GM23338 (cell line): ENCODE results near the gene USP10.

Source experiments
- CREB1 ChIP-seq: fragments of 250-450 bp; sonication (Bioruptor Pico); IDR thresholded peaks from 2 replicates; pipeline ENCODE4 v1.5.0; 2020; ENCODE audit warnings: low read depth, mild to moderate bottlenecking, moderate library complexity
- EZH2 ChIP-seq: fragments of 200-600 bp; sonication (generic); IDR thresholded peaks from one replicate; pipeline ENCODE4 v1.8.0; 2017; ENCODE audit warnings: antibody characterized with exemption, mild to moderate bottlenecking, low read depth; ENCODE audit not compliant: unreplicated experiment
- EZH2phosphoT487 ChIP-seq: fragments of 200-600 bp; sonication (generic); IDR thresholded peaks from one replicate; pipeline ENCODE4 v1.8.1; 2018; ENCODE audit warnings: antibody characterized with exemption; ENCODE audit not compliant: unreplicated experiment
- JUNB ChIP-seq: IDR thresholded peaks from one replicate; pipeline ENCODE4 v1.6.1; 2016; ENCODE audit warnings: antibody characterized with exemption; ENCODE audit not compliant: unreplicated experiment
- NANOG ChIP-seq: IDR thresholded peaks from 2 replicates; pipeline ENCODE4 v1.6.1; 2016; ENCODE audit warnings: antibody characterized with exemption, borderline replicate concordance
- POLR2AphosphoS5 ChIP-seq: IDR thresholded peaks from 2 replicates; pipeline ENCODE4 v1.6.1; 2016; ENCODE audit warnings: antibody characterized with exemption, low read depth
- STAT1 ChIP-seq: IDR thresholded peaks from one replicate; pipeline ENCODE4 v1.6.1; 2016; ENCODE audit warnings: antibody characterized with exemption; ENCODE audit not compliant: unreplicated experiment
- ZNF114 ChIP-seq: fragments of 250-450 bp; sonication (Bioruptor Pico); IDR thresholded peaks from 2 replicates; pipeline ENCODE4 v1.5.0; 2020; ENCODE audit warnings: mild to moderate bottlenecking, moderate library complexity
- ZNF331 ChIP-seq: fragments of 250-450 bp; sonication (Bioruptor Pico); IDR thresholded peaks from 2 replicates; pipeline ENCODE4 v1.5.0; 2020; ENCODE audit warnings: low read depth, mild to moderate bottlenecking, moderate library complexity
- TF ChIP-seq, protein P1 (sequence below), 2 experiments: fragments of 200-600 bp in 1 of 2; sonication (generic) in 1 of 2; conservative IDR thresholded peaks; 2 replicates each; pipeline versions ENCODE4 v1.5.1 to v1.6.1; 2016 to 2017; ENCODE audit warnings: antibody characterized with exemption in 2 of 2, low read depth in 2 of 2, mild to moderate bottlenecking in 2 of 2, moderate library complexity in 1 of 2
- TF ChIP-seq, protein P2 (sequence below): IDR thresholded peaks from one replicate; pipeline ENCODE4 v1.6.1; 2018; ENCODE audit warnings: antibody characterized with exemption; ENCODE audit not compliant: unreplicated experiment
- TF ChIP-seq, protein P3 (sequence below): IDR thresholded peaks from 2 replicates; pipeline ENCODE4 v1.6.1; 2016; ENCODE audit warnings: antibody characterized with exemption
- TF ChIP-seq, protein P4 (sequence below): fragments of 250-450 bp; sonication (Bioruptor Pico); IDR thresholded peaks from 2 replicates; pipeline ENCODE4 v1.5.0; 2020; ENCODE audit warnings: mild to moderate bottlenecking, moderate library complexity

DNA sequence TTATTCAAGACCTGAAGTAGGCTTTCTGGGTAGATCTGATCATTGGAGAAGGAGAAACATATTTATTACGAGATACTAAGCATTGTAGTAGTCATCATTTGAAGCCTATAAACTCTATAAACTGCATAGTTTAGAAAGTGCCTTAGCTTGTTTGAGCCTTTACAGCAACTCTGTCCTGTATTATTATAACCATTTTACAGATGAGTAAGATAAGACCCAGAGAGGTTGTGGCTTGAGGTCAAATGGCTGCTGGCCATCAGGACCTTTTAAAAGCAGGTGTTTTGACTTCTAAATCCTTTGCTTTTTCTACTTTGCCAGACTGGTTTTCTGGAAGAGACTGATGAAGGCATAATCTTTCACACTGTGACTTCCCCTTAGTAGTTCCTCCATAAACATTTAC lies 7.1 kb downstream of the USP10 start:
- TF ChIP-seq, protein P1, sequence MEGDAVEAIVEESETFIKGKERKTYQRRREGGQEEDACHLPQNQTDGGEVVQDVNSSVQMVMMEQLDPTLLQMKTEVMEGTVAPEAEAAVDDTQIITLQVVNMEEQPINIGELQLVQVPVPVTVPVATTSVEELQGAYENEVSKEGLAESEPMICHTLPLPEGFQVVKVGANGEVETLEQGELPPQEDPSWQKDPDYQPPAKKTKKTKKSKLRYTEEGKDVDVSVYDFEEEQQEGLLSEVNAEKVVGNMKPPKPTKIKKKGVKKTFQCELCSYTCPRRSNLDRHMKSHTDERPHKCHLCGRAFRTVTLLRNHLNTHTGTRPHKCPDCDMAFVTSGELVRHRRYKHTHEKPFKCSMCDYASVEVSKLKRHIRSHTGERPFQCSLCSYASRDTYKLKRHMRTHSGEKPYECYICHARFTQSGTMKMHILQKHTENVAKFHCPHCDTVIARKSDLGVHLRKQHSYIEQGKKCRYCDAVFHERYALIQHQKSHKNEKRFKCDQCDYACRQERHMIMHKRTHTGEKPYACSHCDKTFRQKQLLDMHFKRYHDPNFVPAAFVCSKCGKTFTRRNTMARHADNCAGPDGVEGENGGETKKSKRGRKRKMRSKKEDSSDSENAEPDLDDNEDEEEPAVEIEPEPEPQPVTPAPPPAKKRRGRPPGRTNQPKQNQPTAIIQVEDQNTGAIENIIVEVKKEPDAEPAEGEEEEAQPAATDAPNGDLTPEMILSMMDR (conservative IDR thresholded peaks at IDR 0.05; ENCODE audit: low read depth in 2 of 2) = no peak
- TF ChIP-seq POLR2AphosphoS5 (no peak), EZH2 (no peak), CREB1 (CRISPR knock-in tag) (no peak), EZH2phosphoT487 (no peak), ZNF331 (CRISPR knock-in tag) (no peak), JUNB (no peak), ZNF114 (no peak), STAT1 (no peak), NANOG (no peak)
- TF ChIP-seq, protein P2, sequence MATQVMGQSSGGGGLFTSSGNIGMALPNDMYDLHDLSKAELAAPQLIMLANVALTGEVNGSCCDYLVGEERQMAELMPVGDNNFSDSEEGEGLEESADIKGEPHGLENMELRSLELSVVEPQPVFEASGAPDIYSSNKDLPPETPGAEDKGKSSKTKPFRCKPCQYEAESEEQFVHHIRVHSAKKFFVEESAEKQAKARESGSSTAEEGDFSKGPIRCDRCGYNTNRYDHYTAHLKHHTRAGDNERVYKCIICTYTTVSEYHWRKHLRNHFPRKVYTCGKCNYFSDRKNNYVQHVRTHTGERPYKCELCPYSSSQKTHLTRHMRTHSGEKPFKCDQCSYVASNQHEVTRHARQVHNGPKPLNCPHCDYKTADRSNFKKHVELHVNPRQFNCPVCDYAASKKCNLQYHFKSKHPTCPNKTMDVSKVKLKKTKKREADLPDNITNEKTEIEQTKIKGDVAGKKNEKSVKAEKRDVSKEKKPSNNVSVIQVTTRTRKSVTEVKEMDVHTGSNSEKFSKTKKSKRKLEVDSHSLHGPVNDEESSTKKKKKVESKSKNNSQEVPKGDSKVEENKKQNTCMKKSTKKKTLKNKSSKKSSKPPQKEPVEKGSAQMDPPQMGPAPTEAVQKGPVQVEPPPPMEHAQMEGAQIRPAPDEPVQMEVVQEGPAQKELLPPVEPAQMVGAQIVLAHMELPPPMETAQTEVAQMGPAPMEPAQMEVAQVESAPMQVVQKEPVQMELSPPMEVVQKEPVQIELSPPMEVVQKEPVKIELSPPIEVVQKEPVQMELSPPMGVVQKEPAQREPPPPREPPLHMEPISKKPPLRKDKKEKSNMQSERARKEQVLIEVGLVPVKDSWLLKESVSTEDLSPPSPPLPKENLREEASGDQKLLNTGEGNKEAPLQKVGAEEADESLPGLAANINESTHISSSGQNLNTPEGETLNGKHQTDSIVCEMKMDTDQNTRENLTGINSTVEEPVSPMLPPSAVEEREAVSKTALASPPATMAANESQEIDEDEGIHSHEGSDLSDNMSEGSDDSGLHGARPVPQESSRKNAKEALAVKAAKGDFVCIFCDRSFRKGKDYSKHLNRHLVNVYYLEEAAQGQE = no peak
- TF ChIP-seq, protein P3, sequence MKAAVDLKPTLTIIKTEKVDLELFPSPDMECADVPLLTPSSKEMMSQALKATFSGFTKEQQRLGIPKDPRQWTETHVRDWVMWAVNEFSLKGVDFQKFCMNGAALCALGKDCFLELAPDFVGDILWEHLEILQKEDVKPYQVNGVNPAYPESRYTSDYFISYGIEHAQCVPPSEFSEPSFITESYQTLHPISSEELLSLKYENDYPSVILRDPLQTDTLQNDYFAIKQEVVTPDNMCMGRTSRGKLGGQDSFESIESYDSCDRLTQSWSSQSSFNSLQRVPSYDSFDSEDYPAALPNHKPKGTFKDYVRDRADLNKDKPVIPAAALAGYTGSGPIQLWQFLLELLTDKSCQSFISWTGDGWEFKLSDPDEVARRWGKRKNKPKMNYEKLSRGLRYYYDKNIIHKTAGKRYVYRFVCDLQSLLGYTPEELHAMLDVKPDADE = no peak
- TF ChIP-seq, protein P4, sequence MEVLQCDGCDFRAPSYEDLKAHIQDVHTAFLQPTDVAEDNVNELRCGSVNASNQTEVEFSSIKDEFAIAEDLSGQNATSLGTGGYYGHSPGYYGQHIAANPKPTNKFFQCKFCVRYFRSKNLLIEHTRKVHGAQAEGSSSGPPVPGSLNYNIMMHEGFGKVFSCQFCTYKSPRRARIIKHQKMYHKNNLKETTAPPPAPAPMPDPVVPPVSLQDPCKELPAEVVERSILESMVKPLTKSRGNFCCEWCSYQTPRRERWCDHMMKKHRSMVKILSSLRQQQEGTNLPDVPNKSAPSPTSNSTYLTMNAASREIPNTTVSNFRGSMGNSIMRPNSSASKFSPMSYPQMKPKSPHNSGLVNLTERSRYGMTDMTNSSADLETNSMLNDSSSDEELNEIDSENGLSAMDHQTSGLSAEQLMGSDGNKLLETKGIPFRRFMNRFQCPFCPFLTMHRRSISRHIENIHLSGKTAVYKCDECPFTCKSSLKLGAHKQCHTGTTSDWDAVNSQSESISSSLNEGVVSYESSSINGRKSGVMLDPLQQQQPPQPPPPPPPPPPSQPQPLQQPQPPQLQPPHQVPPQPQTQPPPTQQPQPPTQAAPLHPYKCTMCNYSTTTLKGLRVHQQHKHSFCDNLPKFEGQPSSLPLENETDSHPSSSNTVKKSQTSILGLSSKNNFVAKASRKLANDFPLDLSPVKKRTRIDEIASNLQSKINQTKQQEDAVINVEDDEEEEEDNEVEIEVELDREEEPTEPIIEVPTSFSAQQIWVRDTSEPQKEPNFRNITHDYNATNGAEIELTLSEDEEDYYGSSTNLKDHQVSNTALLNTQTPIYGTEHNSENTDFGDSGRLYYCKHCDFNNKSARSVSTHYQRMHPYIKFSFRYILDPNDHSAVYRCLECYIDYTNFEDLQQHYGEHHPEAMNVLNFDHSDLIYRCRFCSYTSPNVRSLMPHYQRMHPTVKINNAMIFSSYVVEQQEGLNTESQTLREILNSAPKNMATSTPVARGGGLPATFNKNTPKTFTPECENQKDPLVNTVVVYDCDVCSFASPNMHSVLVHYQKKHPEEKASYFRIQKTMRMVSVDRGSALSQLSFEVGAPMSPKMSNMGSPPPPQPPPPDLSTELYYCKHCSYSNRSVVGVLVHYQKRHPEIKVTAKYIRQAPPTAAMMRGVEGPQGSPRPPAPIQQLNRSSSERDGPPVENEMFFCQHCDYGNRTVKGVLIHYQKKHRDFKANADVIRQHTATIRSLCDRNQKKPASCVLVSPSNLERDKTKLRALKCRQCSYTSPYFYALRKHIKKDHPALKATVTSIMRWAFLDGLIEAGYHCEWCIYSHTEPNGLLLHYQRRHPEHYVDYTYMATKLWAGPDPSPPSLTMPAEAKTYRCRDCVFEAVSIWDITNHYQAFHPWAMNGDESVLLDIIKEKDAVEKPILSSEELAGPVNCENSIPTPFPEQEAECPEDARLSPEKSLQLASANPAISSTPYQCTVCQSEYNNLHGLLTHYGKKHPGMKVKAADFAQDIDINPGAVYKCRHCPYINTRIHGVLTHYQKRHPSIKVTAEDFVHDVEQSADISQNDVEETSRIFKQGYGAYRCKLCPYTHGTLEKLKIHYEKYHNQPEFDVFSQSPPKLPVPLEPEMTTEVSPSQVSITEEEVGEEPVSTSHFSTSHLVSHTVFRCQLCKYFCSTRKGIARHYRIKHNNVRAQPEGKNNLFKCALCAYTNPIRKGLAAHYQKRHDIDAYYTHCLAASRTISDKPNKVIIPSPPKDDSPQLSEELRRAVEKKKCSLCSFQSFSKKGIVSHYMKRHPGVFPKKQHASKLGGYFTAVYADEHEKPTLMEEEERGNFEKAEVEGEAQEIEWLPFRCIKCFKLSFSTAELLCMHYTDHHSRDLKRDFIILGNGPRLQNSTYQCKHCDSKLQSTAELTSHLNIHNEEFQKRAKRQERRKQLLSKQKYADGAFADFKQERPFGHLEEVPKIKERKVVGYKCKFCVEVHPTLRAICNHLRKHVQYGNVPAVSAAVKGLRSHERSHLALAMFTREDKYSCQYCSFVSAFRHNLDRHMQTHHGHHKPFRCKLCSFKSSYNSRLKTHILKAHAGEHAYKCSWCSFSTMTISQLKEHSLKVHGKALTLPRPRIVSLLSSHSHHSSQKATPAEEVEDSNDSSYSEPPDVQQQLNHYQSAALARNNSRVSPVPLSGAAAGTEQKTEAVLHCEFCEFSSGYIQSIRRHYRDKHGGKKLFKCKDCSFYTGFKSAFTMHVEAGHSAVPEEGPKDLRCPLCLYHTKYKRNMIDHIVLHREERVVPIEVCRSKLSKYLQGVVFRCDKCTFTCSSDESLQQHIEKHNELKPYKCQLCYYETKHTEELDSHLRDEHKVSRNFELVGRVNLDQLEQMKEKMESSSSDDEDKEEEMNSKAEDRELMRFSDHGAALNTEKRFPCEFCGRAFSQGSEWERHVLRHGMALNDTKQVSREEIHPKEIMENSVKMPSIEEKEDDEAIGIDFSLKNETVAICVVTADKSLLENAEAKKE (CRISPR knock-in tag) = no peak
